ENCODE results near the gene C1QTNF8.

C1QTNF8 gene

GRCh38 chr16:1108299-1109252 lies 12.5 kb upstream of the C1QTNF8 start:
- Mint-ChIP-seq H3K27me3 (peaks cover 39% of the 10 kb centered on the region), H3K4me1 (ENCODE audit: low read depth) (no peaks in the 10 kb centered on the region)

DNA sequence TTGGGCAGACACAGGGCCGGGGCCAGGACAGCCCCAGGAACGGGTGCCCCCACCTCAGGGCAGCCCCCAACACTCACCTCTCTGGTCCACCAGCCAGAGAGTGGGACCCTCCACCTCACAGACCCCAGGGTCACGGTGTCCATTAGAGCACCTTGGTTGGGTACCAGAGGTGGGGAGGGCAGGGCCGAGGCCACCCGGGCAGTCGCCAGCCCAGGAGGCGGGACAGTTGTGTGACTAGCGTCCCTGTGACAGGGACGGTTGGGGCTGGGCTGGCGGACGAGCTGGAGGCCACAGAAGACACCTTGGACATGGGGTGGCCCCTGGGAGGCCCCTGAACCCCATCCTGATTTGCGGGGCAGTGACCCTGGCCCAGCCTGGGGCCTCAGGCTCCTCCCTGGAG lies 11.7 kb upstream of the C1QTNF8 start:
- peaks cover 47% of the 10 kb centered on the region for H3K27me3 Mint-ChIP-seq
- no peaks in the 10 kb centered on the region for H3K36me3 Mint-ChIP-seq (ENCODE audit: low read depth)
- intact Hi-C loops (cut with micrococcal nuclease): no loop called here
- no peak overlapping the region for H3K27ac Mint-ChIP-seq
- H3K4me3 Mint-ChIP-seq: no peak overlapping the region
- no peaks in the 10 kb centered on the region for H3K4me1 Mint-ChIP-seq (ENCODE audit: low read depth)
- no peaks in the 10 kb centered on the region for H3K9me3 Mint-ChIP-seq

More at GRCh38 chr16:1108299-1109252, 12.5 kb upstream of the C1QTNF8 start:
- H3K9me3 Mint-ChIP-seq: no peaks in the 10 kb centered on the region
- H3K27ac Mint-ChIP-seq: no peak overlapping the region
- no peaks in the 10 kb centered on the region for H3K36me3 Mint-ChIP-seq (ENCODE audit: low read depth)
- intact Hi-C loops (cut with micrococcal nuclease): no loop called here
- H3K4me3 Mint-ChIP-seq: no peak overlapping the region

DNA sequence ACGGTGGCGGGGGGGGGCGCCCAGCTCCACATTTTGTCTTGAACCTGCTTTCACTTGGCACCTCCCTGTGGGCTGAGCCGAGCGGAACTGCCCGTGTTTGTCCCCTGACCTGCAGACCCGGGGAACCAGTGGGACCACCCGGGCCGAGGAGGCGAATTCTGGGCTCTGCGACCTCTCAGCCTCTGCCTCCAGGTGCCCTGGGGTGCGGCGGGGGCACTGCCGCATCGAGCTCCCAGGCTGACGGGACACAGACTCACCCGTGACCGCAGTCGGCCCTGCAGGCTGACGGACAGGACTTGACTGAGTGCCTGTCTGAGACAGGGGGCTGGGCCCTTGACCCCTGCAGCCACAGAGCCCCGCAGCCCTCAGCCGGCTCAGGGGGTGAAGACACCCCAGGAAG lies 11.1 kb upstream of the C1QTNF8 start:
- H3K27ac Mint-ChIP-seq: no peak overlapping the region
- H3K4me3 Mint-ChIP-seq: no peak overlapping the region
- intact Hi-C loops (cut with micrococcal nuclease): no loop called here
- no peaks in the 10 kb centered on the region for H3K9me3 Mint-ChIP-seq
- H3K36me3 Mint-ChIP-seq (ENCODE audit: low read depth): no peaks in the 10 kb centered on the region
- peaks cover 43% of the 10 kb centered on the region for H3K27me3 Mint-ChIP-seq
- H3K4me1 Mint-ChIP-seq (ENCODE audit: low read depth): no peaks in the 10 kb centered on the region

DNA sequence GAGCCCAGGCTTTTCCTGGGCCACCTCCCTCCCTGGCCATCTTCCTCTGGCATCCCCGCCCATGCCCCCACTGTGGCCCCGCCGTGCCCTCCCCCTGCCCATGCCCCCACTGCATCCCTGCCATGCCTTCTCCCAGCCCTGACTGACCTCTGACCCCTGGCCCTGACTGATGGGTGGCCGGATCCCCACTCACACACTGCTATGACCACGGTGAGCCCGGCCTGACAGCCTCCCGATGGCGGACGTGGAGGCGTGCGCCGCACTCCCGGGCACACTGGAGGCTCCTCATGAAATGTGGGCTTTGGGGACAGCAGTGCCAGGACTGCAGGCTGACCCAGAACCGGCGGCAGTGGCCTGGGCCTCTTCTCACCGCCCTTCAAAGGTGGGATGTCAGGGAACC lies 10.6 kb upstream of the C1QTNF8 start:
- Mint-ChIP-seq H3K27me3 (peaks cover 42% of the 10 kb centered on the region), H3K4me1 (ENCODE audit: low read depth) (no peaks in the 10 kb centered on the region), H3K4me3 (no peak overlapping the region), H3K27ac (no peak overlapping the region), H3K9me3 (no peaks in the 10 kb centered on the region), H3K36me3 (ENCODE audit: low read depth) (no peaks in the 10 kb centered on the region)
- intact Hi-C loops (cut with micrococcal nuclease): no loop called here

GRCh38 chr16:1105888-1106620 lies 10.0 kb upstream of the C1QTNF8 start:
- H3K4me3 Mint-ChIP-seq: no peak overlapping the region
- intact Hi-C loops (cut with micrococcal nuclease): no loop called here
- H3K36me3 Mint-ChIP-seq (ENCODE audit: low read depth): no peaks in the 10 kb centered on the region
- H3K27ac Mint-ChIP-seq: no peak overlapping the region
- H3K27me3 Mint-ChIP-seq: peaks cover 42% of the 10 kb centered on the region
- H3K9me3 Mint-ChIP-seq: no peaks in the 10 kb centered on the region
- H3K4me1 Mint-ChIP-seq (ENCODE audit: low read depth): no peaks in the 10 kb centered on the region

DNA sequence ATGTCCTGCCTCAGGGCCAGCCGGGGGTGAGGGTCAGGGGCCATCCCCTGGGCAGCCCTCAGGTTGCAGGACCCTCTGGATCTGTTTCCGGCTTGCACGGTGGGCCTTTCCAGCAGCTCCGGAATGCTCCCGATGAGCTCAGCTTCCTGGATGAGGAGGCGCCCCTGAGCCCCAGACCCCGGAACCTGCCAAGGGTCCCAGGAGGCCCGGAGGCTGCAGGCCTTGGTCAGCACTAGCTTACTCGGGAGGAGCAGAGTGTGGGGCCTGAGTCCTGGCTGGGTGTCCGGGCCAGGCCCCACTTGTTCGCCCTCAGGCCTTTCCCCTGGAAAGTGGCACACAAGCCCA lies 7.6 kb upstream of the C1QTNF8 start:
- Mint-ChIP-seq H3K9me3 (no peaks in the 10 kb centered on the region), H3K27me3 (peaks cover 56% of the 10 kb centered on the region), H3K4me1 (ENCODE audit: low read depth) (no peaks in the 10 kb centered on the region), H3K36me3 (ENCODE audit: low read depth) (no peaks in the 10 kb centered on the region), H3K4me3 (no peak overlapping the region), H3K27ac (no peak overlapping the region)
- intact Hi-C loops (cut with micrococcal nuclease): no loop called here

DNA sequence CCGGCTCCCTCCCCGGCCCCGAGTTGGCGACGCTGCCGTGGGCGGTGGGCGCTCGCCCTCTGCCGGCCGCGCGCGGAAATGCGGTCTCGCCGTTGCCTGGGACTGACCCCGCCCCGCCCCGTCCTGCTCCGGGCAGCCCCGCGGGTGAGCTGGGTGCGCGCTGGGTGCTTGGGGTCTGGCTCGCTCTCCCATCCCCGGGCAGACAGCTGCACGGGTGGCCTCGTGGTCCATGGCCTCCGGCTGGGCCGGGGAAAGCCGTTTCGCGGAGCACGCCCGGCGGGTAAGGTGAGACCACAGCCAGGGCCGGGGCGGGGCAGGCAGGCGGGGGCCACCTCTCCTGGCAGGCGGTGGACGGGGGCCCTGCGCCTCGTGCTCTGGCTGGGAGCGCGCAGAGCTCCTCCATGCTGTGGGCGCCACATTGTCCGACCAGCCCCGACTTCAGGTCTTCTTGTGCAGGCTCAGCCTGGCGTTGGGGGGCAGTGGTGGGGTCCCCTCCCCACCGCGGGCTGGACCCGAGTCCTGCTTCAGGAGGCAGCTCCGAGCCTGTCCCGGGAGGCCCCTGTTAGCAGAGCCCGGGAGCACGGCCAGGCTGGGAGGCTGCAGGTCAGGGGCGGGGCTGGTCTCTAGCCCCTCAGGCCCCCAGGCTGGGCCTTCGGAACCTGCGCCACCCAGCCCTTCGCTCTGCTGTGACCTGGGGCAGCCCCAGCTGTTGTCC lies 7.0 kb upstream of the C1QTNF8 start:
- intact Hi-C loops (cut with micrococcal nuclease): no loop called here
- H3K9me3 Mint-ChIP-seq: no peaks in the 10 kb centered on the region
- H3K4me3 Mint-ChIP-seq: no peak overlapping the region
- peaks cover 54% of the 10 kb centered on the region for H3K27me3 Mint-ChIP-seq
- no peaks in the 10 kb centered on the region for H3K4me1 Mint-ChIP-seq (ENCODE audit: low read depth)
- no peaks in the 10 kb centered on the region for H3K36me3 Mint-ChIP-seq (ENCODE audit: low read depth)
- H3K27ac Mint-ChIP-seq: no peak overlapping the region

GRCh38 chr16:1102333-1102700 lies 6.3 kb upstream of the C1QTNF8 start:
- H3K27ac Mint-ChIP-seq: no peak overlapping the region
- peaks cover 52% of the 10 kb centered on the region for H3K27me3 Mint-ChIP-seq
- no peaks in the 10 kb centered on the region for H3K4me1 Mint-ChIP-seq (ENCODE audit: low read depth)
- no peak overlapping the region for H3K4me3 Mint-ChIP-seq
- no peaks in the 10 kb centered on the region for H3K36me3 Mint-ChIP-seq (ENCODE audit: low read depth)
- intact Hi-C loops (cut with micrococcal nuclease): no loop called here
- H3K9me3 Mint-ChIP-seq: no peaks in the 10 kb centered on the region

- Mint-ChIP-seq H3K4me3 (no peak overlapping the region), H3K27ac (no peak overlapping the region), H3K36me3 (ENCODE audit: low read depth) (no peaks in the 10 kb centered on the region), H3K9me3 (no peaks in the 10 kb centered on the region), H3K27me3 (peaks cover 50% of the 10 kb centered on the region), H3K4me1 (ENCODE audit: low read depth) (no peaks in the 10 kb centered on the region)
- intact Hi-C loops (cut with micrococcal nuclease): no loop called here
These were observed 5.7 kb upstream of the C1QTNF8 start for GRCh38 chr16:1101573-1102332.

DNA sequence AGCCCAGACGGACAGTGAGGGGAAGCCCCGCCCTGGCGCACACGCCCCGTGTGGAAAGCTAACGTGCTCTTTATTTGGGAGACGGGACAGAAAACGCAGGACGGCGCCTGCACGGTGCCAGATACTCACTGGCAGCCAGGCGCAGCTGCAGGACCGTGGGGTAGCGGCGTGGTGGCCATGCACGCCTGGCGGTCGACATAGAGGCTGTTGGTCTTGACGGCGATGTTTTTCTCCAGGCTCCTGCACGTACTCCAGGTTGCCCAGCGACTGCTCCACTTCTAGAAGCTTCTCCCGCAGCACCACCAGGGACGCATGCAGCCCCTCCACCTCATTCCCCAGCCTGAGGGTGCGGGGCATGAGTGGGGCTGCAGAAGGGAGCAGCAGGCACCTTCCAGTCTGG lies 5.1 kb upstream of the C1QTNF8 start:
- no peaks in the 10 kb centered on the region for H3K4me1 Mint-ChIP-seq (ENCODE audit: low read depth)

GRCh38 chr16:1100084-1100800 lies 4.2 kb upstream of the C1QTNF8 start:
- Mint-ChIP-seq H3K27ac (no peak overlapping the region), H3K9me3 (no peaks in the 10 kb centered on the region)
- intact Hi-C loops (cut with micrococcal nuclease): no loop called here

More for the DNA sequence above, 5.1 kb upstream of the C1QTNF8 start:
- Mint-ChIP-seq H3K27ac (no peak overlapping the region), H3K36me3 (ENCODE audit: low read depth) (no peaks in the 10 kb centered on the region), H3K4me3 (no peak overlapping the region), H3K27me3 (peaks cover 49% of the 10 kb centered on the region), H3K9me3 (no peaks in the 10 kb centered on the region)
- intact Hi-C loops (cut with micrococcal nuclease): no loop called here

GRCh38 chr16:1099189-1100083 lies 3.4 kb upstream of the C1QTNF8 start:
- no peak overlapping the region for H3K27ac Mint-ChIP-seq

More at GRCh38 chr16:1100084-1100800, 4.2 kb upstream of the C1QTNF8 start:
- no peaks in the 10 kb centered on the region for H3K4me1 Mint-ChIP-seq (ENCODE audit: low read depth)
- H3K27me3 Mint-ChIP-seq: peaks cover 44% of the 10 kb centered on the region
- H3K36me3 Mint-ChIP-seq (ENCODE audit: low read depth): no peaks in the 10 kb centered on the region
- no peak overlapping the region for H3K4me3 Mint-ChIP-seq

More at GRCh38 chr16:1099189-1100083, 3.4 kb upstream of the C1QTNF8 start:
- H3K9me3 Mint-ChIP-seq: no peaks in the 10 kb centered on the region
- H3K27me3 Mint-ChIP-seq: peaks cover 37% of the 10 kb centered on the region
- intact Hi-C loops (cut with micrococcal nuclease): no loop called here
- H3K4me1 Mint-ChIP-seq (ENCODE audit: low read depth): no peaks in the 10 kb centered on the region
- H3K36me3 Mint-ChIP-seq (ENCODE audit: low read depth): no peaks in the 10 kb centered on the region
- no peak overlapping the region for H3K4me3 Mint-ChIP-seq

Measured in dendritic cell treated with granulocyte-macrophage colony-stimulating factor and Interleukin-4, amounts not matched to agents 40 ng/mL and 50 ng/mL, for 4 days (primary cell).